HG02870 (cell line): ENCODE results near the gene PSMD9.
"Not testable (repeated sequence)": the region's sequence is repeated elsewhere in the genome, so short reads cannot be mapped to it uniquely, and the experiment has no call there.

Experiments
- ATAC-seq: cut with Tn5 transposase; IDR thresholded peaks from one replicate; pipeline ENCODE4 v1.9.1; 2021; ENCODE audit warnings: mild to moderate bottlenecking, moderate library complexity; ENCODE audit not compliant: unreplicated experiment

PSMD9 gene

DNA sequence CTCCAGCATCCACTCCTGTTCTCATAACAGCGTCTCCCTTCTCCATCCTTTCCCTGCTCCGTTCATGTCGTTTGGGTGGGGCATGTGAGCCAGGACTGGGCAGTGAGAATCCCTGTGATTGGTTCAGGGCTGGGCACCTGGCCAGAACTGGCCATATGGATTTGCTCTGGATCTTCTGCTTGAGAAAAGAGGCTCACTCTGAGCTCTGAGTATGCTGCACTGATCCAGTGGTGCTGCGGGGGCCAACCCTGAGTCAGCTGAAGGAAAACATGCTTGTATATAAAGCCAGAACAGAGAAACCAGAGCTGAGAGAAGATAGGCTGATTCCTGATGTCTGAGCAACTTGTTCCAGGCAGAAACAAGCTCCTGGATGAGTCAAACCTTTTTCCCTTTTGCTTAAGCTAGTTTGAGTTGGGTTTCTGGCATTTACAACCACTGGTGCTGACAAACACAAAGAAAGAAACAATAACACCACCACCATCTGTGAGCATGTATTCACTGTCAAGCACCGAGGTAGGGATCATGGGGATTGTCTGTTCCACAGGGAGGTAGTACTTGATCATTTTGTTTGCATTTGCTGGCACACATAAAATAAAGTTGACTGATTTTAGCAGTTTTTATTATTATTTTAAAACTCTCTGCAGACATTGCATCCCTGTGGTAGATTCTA, 15.9 kb upstream of the PSMD9 start:
- ATAC-seq: no peak

DNA sequence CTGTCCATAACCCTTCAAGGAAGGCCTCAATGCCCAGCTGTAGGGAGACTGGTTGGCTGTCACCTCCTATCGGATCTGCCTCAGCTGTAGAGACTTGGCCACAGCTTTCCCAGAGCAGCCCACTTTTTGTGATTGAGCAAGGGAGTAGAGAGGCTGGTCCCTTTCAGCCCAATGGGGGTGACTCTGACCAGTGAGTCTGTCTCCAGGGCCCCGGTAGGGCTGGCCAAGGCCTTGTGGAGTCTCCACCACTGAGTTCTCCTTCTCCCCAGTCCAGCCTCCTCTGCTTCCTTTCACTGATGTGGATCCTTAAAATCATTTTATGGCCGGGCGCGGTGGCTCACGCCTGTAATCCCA, 15.4 kb upstream of the PSMD9 start:
- no peak for ATAC-seq

DNA sequence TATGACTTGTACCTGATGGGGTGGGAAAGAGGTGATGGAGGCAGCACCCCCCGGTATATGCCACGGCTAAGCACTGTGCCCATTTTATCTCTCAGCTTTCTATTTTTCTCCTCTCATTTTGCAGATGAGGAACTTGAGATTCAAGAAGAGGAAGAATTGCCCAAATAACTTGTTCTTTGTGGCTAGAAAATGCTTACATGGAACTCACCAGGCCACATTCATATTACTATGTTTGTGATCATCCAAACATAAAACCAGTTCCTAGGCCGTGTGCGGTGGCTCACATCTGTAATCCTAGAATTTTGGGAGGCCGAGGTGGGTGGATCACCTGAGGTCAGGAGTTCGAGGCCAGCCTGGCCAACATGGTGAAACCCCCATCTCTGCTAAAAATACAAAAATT, 14.5 kb upstream of the PSMD9 start:
- ATAC-seq: no peak

DNA sequence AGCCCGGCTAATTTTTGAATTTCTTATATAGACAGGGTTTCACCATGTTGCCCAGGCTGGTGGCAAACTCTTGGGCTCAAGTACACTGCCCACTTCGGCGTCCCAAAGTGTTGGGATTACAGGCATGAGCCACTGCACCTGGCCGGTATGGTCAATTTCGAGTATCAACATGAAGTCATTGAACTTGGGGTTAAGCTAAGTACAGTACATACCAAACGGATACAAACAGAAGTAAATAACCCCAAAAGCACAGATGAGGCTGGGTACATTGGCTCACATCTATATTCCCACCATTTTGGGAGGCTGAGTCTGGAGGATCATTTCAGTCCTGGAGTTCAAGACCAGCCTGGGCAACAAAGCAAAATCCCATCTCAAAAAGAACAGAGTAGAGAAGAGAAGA, 13.0 kb upstream of the PSMD9 start:
- ATAC-seq: no peak

DNA sequence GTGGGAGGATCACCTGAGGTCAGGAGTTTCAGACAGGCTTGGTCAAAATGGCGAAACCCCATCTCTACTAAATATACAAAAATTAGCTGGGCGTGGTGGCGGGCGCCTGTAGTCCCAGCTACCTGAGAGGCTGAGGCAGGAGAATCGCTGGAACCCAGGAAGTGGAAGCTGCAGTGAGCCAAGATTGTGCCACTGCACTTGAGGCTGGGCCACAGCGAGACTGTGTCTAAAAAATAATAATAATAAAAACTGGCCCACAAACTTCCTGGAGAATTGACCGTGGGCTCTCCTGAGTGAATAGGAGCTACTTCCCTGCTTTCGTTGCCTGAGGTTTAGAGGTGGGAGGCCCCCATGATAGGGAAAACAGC, 12.5 kb upstream of the PSMD9 start:
- ATAC-seq: not testable (repeated sequence)

DNA sequence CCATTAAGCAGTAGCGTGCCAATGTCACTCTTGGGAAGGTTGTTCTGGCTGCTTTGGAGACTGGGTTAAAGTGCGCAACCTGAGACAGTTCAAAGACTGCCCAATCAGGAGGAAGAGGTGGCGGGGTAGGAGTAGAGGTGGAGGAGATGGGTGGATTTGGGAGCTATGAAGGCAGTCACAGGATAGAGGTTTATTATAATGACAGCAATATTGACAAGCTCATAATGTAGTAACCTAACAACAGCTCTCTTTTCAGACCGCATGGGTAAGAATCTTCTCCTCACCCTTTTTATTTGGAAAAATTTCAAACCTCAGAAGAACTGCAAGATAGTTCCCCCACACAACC, 5.3 kb upstream of the PSMD9 start:
- ATAC-seq: no peak

DNA sequence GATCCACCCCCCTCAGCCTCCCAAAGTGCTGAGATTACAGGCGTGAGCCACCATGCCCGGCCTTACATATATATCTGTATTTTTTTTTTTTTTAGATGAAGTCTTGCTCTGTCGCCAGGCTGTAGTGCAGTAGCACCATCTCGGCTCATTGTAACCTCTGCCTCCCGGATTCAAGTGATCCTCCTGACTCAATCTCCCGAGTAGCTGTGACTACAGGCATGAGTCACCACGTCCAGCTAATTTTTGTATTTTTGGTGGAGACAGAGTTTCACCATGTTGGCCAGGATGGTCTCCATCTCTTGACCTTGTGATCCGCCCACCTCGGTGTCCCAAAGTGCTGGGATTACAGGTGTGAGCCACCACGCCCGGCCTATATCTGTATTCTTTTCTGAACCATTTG, 3.5 kb upstream of the PSMD9 start:
- not testable (repeated sequence) for ATAC-seq

DNA sequence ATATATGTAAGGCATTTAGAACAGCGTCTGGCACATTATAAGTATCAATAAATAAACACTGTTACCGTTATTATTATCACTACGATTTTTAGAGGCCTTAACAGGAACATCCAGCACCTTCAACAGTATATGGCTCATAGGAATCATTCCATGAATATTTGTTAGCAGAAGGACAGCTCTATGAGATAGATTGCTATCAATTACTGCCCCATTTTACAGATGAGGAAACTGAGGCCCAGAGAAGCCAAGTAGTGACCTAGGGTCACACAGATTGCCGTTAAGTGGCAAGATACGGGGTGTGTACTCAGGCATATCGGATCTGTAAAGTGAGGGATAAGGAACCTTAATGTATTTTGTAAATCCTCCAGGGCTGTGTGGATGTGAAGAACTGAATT, 510 bp upstream of the PSMD9 start:
- no peak for ATAC-seq

DNA sequence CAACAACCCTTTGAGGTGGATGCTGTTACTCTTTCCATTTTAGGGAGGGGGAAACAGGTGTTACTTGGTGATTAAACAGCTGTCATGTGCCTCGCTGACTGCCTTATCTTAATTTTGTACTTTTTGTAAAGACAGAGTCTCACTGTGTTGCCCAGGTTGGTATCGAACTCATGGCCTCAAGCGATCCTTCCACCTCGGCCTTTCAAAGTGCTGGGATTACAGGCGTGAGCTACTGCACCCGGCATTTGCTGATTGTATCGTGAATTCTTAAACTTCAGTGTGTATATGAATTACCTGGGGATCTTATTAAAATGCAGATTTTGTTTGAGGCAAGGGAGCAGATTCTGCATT, 659 bp downstream of the PSMD9 start:
- ATAC-seq: no peak

DNA sequence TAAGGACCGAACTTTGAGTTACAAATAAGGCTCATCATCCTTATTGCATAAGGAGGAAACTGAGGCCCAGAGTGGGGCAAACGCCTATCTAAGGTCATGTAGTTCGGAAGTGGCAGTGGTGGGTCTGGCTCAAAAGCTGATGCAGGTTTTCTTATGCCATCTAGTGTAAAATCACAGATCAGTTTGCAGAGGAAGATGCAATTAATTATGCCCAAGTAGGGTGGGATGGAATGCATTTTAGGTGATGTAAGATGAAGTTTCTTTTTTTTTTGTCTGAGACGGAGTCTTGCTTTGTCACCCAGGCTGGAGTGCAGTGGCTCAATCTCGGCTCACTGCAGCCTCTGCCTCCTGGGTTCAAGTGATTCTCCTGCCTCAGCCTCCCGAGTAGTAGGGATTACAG, 1.1 kb downstream of the PSMD9 start:
- not testable (repeated sequence) for ATAC-seq

DNA sequence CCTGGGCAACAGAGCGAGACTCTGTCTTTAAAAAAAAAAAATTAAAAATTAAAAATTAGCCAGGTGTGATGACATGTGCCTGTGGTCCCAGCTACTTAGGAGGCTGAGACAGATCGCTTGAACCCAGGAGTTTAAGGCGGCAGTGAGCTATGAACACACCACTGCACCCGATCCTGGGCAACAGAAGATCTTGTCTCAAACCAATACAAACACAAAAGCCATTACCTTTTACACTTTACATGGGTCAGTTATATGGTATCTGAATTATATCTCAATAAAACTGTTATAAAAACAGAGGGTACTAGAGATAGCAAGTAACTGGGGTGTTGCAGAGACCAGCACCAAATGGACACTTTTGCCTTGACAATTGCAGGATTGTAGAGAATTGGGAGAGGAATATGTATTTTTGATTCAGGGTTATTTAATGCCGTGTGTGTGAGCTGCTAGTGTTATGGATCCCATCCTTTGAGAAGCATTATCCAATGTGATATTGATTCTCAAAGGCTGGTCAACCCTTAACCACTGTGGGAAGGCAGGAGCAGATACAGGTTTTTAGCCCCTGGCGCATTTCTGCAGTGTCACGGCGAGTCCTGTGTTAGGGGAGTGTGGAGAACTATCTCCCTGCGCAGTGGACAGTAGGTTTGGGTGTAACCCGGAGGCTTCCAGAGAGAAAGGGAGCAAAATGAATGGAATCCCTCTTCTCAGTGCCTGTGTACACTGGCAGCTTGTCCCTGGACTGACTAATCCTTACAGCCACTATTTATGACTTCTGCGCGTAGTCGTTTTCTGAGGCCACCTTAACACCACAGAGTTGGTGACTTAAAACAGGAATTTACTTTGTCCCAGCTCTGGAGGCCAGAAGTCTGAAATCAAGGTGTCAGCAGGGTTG, 4.3 kb downstream of the PSMD9 start:
- ATAC-seq: no peak

DNA sequence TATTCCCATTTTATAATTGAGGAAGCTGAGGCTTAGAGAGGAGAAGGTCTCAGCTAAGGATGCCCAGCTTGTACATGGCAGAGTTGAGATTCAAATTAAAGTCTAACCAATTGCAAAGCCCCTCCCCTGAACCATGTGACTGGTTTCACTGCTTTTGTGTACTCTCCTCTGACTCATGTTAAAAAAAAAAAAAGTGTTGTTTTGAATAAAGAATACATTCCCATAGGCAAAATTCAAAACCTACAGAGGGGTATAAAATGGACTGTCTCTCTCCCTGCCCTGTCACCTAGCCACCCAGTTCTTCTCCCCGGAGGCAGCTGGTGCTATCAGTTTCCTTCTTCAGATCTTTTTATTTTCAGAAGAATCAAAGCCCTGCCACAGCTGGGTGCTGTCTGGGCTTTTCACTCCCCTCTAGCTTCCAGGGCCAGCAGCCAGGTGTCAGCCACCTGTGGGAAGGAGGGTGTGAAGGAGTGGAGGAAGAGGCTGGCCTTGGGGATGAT, 5.4 kb downstream of the PSMD9 start:
- no peak for ATAC-seq

DNA sequence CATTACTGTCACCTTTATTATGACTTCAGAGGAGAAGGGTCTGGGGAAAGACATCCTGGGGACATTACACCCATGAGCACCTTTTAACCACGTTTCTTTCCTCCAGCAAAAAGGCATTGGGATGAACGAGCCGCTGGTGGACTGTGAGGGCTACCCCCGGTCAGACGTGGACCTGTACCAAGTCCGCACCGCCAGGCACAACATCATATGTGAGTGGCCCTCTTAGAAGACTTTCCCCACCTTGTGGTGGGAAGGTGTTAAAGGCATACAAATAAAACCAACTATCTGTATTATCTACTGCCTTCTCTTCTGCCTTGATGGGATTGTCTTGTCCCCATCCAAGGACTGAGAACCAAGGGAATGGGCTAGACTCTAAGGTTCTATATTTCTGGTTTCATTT, 6.0 kb downstream of the PSMD9 start:
- ATAC-seq: no peak

DNA sequence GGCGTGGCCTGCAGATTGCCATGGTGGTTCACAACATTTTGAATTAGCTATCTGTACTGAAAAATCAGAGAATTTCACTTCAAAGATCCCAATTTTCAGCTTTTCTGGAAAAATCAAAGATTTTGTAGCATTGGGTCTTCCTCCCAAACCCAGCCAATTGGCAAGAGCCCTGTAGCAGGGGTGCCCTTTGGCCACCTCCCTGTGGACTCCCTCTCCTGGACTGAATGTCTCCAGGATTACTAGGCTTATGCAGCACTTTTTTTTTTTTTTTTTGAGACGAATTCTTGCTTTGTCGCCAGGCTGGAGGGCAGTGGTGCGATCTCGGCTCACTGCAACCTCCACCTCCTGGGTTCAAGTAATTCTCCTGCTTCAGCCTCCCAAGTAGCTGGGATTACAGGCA, 9.7 kb downstream of the PSMD9 start:
- ATAC-seq: no peak

DNA sequence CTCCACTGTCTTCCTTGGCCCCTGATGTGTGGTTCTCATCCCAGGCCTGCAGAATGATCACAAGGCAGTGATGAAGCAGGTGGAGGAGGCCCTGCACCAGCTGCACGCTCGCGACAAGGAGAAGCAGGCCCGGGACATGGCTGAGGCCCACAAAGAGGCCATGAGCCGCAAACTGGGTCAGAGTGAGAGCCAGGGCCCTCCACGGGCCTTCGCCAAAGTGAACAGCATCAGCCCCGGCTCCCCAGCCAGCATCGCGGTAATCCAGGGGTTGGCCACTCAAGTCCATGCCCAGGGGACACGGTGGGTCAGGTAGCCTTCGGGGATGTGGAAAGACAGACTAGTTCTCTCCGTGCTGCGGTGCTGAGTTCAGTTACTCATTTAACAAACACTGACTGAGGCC, 11.0 kb downstream of the PSMD9 start:
- no peak for ATAC-seq

DNA sequence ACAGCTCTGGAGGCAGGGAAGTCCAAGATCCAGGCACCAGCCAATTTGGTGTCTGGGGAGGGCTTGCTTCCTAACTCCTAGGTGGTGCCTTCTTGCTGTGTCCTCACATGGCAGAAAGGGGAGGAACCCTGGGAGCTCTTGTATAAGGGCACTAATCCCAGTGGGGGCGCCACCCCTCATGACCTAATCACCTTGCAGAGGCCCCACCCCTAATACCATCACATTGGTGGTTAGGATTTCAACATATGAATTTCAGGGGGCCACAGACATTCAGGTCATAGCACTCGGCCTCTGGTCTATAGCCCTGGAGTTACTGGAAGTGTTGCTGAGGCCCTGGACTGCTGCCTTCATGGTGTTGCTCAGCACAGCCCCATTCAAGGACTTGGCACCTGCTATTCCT, 14.6 kb downstream of the PSMD9 start:
- ATAC-seq: no peak

DNA sequence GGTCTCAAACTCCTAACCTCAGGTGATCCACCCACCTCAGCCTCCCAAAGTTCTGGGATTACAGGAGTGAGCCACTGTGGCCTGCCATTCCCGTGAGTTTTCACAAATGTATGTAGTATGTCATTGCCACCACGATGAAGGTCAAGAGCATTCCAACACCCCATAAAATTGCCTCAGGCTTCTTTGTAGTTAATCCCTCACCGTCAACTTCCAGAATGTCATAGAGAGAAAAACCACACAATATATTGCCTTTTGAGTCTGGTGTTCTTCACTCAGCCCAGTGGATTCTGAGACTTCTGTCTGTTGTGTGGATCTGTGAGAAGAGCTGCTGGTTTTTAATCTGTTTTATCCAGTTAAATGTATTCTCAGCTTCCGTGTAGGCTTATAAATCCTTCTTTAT, 17.2 kb downstream of the PSMD9 start:
- no peak for ATAC-seq

DNA sequence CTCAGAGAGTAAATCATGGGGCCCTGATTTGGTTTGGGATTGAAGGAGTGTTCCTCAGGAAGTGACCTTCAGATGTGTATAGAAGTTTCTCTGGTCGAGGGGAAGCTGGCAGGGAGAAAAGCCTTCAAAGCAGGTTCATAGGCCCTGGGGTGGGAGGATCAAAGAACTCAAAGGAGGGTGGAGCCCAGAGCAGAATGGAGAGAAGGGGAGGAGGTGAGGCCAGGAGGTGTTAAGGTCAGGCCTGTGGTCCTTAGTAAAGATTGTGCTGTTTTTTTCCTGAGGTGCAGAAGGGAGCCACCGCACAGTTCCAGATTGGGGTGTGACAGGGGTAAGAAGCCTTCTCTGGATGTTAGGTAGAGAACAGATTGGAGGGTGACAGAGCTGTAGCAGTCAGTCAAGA, 20.1 kb downstream of the PSMD9 start:
- ATAC-seq: no peak

DNA sequence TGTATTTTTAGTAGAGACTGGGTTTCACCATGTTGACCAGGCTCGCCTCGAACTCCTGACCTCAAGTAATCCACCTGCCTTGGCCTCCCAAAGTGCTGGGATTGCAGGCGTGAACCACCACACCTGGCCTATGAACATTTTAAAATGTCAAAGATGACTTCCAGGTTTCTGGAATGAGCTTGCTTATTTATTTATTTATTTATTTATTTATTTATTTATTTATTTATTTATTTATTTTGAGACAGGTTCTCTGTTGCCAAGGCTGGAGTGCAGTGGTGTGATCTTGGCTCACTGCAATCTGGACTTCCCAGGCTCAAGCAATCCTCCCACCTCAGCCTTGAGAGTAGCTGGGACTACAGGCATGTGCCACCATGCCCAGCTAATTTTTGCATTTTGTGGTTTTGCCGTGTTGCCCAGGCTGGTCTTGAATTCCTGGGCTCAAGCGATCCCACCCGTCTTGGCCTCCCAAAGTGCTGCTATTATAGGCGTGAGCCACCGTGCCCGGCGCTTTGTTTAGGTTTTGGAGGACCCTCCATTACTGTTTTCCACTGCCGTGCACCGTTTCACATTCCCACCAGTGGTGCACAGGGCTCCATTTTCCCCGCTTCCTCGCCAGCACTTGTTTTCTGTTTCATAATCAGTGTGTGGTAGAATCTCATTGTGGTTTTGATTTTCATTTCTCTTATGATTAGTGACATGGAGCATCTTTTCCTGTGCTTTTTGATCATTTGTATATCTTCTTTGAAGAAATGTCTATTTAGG, 23.4 kb downstream of the PSMD9 start:
- ATAC-seq: no peak

DNA sequence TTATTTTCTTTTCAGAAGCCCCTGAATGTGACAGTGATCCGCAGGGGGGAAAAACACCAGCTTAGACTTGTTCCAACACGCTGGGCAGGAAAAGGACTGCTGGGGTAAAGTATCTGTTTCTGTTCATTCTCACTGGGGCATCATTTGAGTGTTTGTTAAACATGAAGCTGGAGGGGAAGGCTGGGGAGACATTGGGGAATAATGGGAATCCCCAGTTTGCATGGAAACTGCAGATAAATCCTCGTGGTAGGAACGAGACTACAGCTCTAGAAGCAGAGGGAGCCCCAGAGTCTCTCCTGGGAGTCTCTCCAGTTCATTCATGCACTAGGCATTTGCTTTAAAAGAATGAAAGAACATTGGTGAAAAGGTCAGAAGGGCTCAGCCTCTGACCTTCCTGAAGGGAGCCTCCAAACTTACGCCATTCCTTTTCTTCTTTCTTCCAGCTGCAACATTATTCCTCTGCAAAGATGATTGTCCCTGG, 27.3 kb downstream of the PSMD9 start:
- ATAC-seq: no peak

DNA sequence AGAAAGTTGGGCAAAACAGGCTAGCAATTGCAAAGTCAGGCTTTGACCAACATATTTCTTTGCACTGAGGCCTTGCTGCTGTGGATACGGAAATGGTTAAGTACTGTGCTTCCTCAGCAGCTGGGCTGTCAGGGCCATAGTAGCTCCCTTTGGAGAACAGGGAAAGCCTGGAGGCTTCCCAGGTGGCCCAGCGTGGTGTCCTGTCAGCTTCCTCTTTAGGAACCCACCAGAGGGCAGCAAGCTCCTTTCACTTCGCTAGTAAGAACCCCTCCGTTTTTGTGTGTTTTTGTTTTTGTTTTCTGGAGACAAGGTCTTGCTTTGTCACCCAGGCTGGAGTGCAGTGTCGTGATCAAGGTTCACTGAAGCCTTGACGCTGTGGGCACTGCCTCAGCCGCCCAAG, 28.1 kb downstream of the PSMD9 start:
- ATAC-seq: no peak
